Measurements from ENCODE around the gene RELB. TPM values are rescaled to one million over a fixed set of nuclear protein-coding genes. Genes with fewer than 3 reads are reported as not detected.

Gene RELB
- total and polyA plus RNA-seq, 10 of the 15 experiments (the other 5 are each of a cell fraction or from before 2014, with no cell fraction given): 0.66 to 43.8 (median 12.8) TPM

- H3K9ac ChIP-seq (ENCODE audit: control insufficient read depth, insufficient read depth, low read length): no peak overlapping the region; the same call in 1 of the 2 replicates
- CTCF ChIA-PET: interaction anchor here (0.7 to 1.0 kb wide), 3 partner anchors 38 to 48 kb away, joined by 3 to 4 read pairs (median 3); partner anchors contain the start of gene CLASRP
- no peak for ATAC-seq
- 66% methylated on average over 11 of the region's 11 CpGs for WGBS (ENCODE audit: insufficient coverage, insufficient replicate concordance, low lambda C conversion rate, missing lambda C conversion rate)
- intact Hi-C loops (cut with micrococcal nuclease; ENCODE audit: unreplicated experiment): no loop called here
- no peak overlapping the region for H2AFZ ChIP-seq (ENCODE audit: control insufficient read depth, low read depth, low read length)
- no peak overlapping the region for H3K4me3 ChIP-seq
- TF ChIP-seq YBX1 (IDR thresholded peaks at IDR 0.05): no peak
- TF ChIP-seq POLR2AphosphoS5 (IDR thresholded peaks at IDR 0.05; ENCODE audit: low read length): peak; percentile 22; the same call in 1 of the 2 replicates
- H3K4me1 ChIP-seq (ENCODE audit: control insufficient read depth, insufficient read depth, low read length): no peaks in the 10 kb centered on the region
- FAIRE-seq: no peak
- no peaks in the 10 kb centered on the region for H3K27me3 ChIP-seq (replicated peaks in 1 of 2; ENCODE audit: control insufficient read depth in 2 of 2, insufficient read depth in 2 of 2, low read length in 1 of 2)
- BruUV-seq (replicated peaks): no TSS peak
- peaks cover 8 to 15% of the 10 kb centered on the region in 2 experiments for H3K36me3 ChIP-seq (ENCODE audit: control insufficient read depth in 2 of 2, insufficient read depth in 2 of 2, low read length in 1 of 2)
- RAD21 ChIA-PET (ENCODE audit: unreplicated experiment): no interaction called here
- POLR2A ChIA-PET: no interaction called here
- in situ Hi-C loops (cut with MboI): no loop called here
- H3K79me2 ChIP-seq (ENCODE audit: control insufficient read depth, insufficient read depth, low read length): peaks cover 10% of the 10 kb centered on the region
- H3K9me3 ChIP-seq (replicated peaks; ENCODE audit: control insufficient read depth, insufficient read depth, low read length): peaks cover 2% of the 10 kb centered on the region; the same call in 2 of the 3 replicates
- H3K4me2 ChIP-seq (ENCODE audit: control insufficient read depth, insufficient read depth): peak overlapping the region; percentile 19; the same call in 1 of the 2 replicates
- no peak for DNase-seq (ENCODE audit: low read depth, low spot score)
- no peaks in the 10 kb centered on the region for H4K20me1 ChIP-seq (ENCODE audit: control insufficient read depth, insufficient read depth)
- SMC1A ChIA-PET (ENCODE audit: uncharacterized antibody, unreplicated experiment): no interaction called here
- H3K27ac ChIP-seq (ENCODE audit: control insufficient read depth, insufficient read depth): no peak overlapping the region
Observed at GRCh38 chr19:45087531-45087930, 86.3 kb downstream of the RELB start.

Small RNA genes lying within 50 kb of the gene (small RNA-seq; reads per million reads assigned to genes)
- not detected for gene RNU6-611P

Other genes starting within 250 kb of the RELB start
Only the 7 nearest of the 18 such genes appear.
- 0.73 and 1.3 TPM in 2 replicates for gene APOC1, start 86.9 kb upstream of the RELB start, total RNA-seq (2014; rRNA removed)
- 0.76 and 2.4 TPM in 2 replicates for gene APOC1, start 86.9 kb upstream of the RELB start, total RNA-seq (2014; rRNA removed; fragmentation: Illumina TruSeq; extraction: Trizol)
- 2.7 and 3.8 TPM in 2 replicates for gene APOC1, start 86.9 kb upstream of the RELB start, total RNA-seq (2021)
- gene APOC1, start 86.9 kb upstream of the RELB start, polyA plus RNA-seq (2011; rRNA removed): 1.0 and 1.7 TPM in 2 replicates
- gene APOC1, start 86.9 kb upstream of the RELB start, polyA plus RNA-seq (2014; fragmentation: Illumina TruSeq; extraction: Trizol): 3.8 TPM in 1 of 2 replicates, not detected in the other
- 1 to 10 TPM; 2.4 to 4.0 TPM for gene APOC1, start 86.9 kb upstream of the RELB start, polyA plus RNA-seq (2014; fragmentation: Nextera tagmentation; extraction: Ambion mirVana)
- 0.47 and 0.83 TPM in 2 replicates for gene APOC1, start 86.9 kb upstream of the RELB start, polyA plus RNA-seq (2014; rRNA removed)
- gene APOC1, start 86.9 kb upstream of the RELB start, polyA plus RNA-seq (2016; fragmentation: Nextera tagmentation; extraction: Ambion mirVana): 1 to 10 TPM; 2.8 to 3.9 TPM
- gene APOC4, start 59.2 kb upstream of the RELB start, total RNA-seq (2014; rRNA removed): not detected in 2 replicates
- gene APOC4, start 59.2 kb upstream of the RELB start, total RNA-seq (2014; rRNA removed; fragmentation: Illumina TruSeq; extraction: Trizol): not detected in 2 replicates
- not detected in 2 replicates for gene APOC4, start 59.2 kb upstream of the RELB start, total RNA-seq (2021)
- gene APOC4, start 59.2 kb upstream of the RELB start, polyA plus RNA-seq (2011; rRNA removed): not detected in 2 replicates
- 1.4 TPM in 1 of 2 replicates, not detected in the other for gene APOC4, start 59.2 kb upstream of the RELB start, polyA plus RNA-seq (2014; fragmentation: Illumina TruSeq; extraction: Trizol)
- not detected for gene APOC4, start 59.2 kb upstream of the RELB start, polyA plus RNA-seq (2014; fragmentation: Nextera tagmentation; extraction: Ambion mirVana)
- not detected in 2 replicates for gene APOC4, start 59.2 kb upstream of the RELB start, polyA plus RNA-seq (2014; rRNA removed)
- gene APOC4, start 59.2 kb upstream of the RELB start, polyA plus RNA-seq (2016; fragmentation: Nextera tagmentation; extraction: Ambion mirVana): not detected
- gene APOC2, start 55.4 kb upstream of the RELB start, total RNA-seq (2014; rRNA removed): not detected in 2 replicates
- not detected in 2 replicates for gene APOC2, start 55.4 kb upstream of the RELB start, total RNA-seq (2014; rRNA removed; fragmentation: Illumina TruSeq; extraction: Trizol)
- not detected in 2 replicates for gene APOC2, start 55.4 kb upstream of the RELB start, total RNA-seq (2021)
- 0.52 and 0.72 TPM in 2 replicates for gene APOC2, start 55.4 kb upstream of the RELB start, polyA plus RNA-seq (2011; rRNA removed)
- gene APOC2, start 55.4 kb upstream of the RELB start, polyA plus RNA-seq (2014; fragmentation: Illumina TruSeq; extraction: Trizol): not detected in 2 replicates
- gene APOC2, start 55.4 kb upstream of the RELB start, polyA plus RNA-seq (2014; fragmentation: Nextera tagmentation; extraction: Ambion mirVana): not detected
- not detected in 2 replicates for gene APOC2, start 55.4 kb upstream of the RELB start, polyA plus RNA-seq (2014; rRNA removed)
- gene APOC2, start 55.4 kb upstream of the RELB start, polyA plus RNA-seq (2016; fragmentation: Nextera tagmentation; extraction: Ambion mirVana): not detected
- 22.5 and 34.3 TPM in 2 replicates for gene CLPTM1, start 46.1 kb upstream of the RELB start, total RNA-seq (2014; rRNA removed)
- 10.5 and 14.4 TPM in 2 replicates for gene CLPTM1, start 46.1 kb upstream of the RELB start, total RNA-seq (2014; rRNA removed; fragmentation: Illumina TruSeq; extraction: Trizol)
- 70.6 and 72.6 TPM in 2 replicates for gene CLPTM1, start 46.1 kb upstream of the RELB start, total RNA-seq (2021)
- 13.3 and 33.1 TPM in 2 replicates for gene CLPTM1, start 46.1 kb upstream of the RELB start, polyA plus RNA-seq (2011; rRNA removed)
- 28.5 and 51.2 TPM in 2 replicates for gene CLPTM1, start 46.1 kb upstream of the RELB start, polyA plus RNA-seq (2014; fragmentation: Illumina TruSeq; extraction: Trizol)
- gene CLPTM1, start 46.1 kb upstream of the RELB start, polyA plus RNA-seq (2014; fragmentation: Nextera tagmentation; extraction: Ambion mirVana): 1 to 10 TPM in 1 of 2 experiments, under 1 TPM in 1; 0.42 to 2.3 TPM
- gene CLPTM1, start 46.1 kb upstream of the RELB start, polyA plus RNA-seq (2014; rRNA removed): 36.2 and 43.4 TPM in 2 replicates
- gene CLPTM1, start 46.1 kb upstream of the RELB start, polyA plus RNA-seq (2016; fragmentation: Nextera tagmentation; extraction: Ambion mirVana): 10 to 100 TPM; 56.6 to 60.9 TPM
- gene CLASRP, start 37.6 kb downstream of the RELB start, total RNA-seq (2014; rRNA removed): 28.5 and 28.9 TPM in 2 replicates
- 31.9 and 33.6 TPM in 2 replicates for gene CLASRP, start 37.6 kb downstream of the RELB start, total RNA-seq (2014; rRNA removed; fragmentation: Illumina TruSeq; extraction: Trizol)
- gene CLASRP, start 37.6 kb downstream of the RELB start, total RNA-seq (2021): 66.7 and 75.8 TPM in 2 replicates
- gene CLASRP, start 37.6 kb downstream of the RELB start, polyA plus RNA-seq (2011; rRNA removed): 24.6 and 40.4 TPM in 2 replicates
- gene CLASRP, start 37.6 kb downstream of the RELB start, polyA plus RNA-seq (2014; fragmentation: Illumina TruSeq; extraction: Trizol): 20.2 and 37.2 TPM in 2 replicates
- gene CLASRP, start 37.6 kb downstream of the RELB start, polyA plus RNA-seq (2014; fragmentation: Nextera tagmentation; extraction: Ambion mirVana): 1 to 10 TPM in 1 of 2 experiments, under 1 TPM in 1; 0.68 to 2.3 TPM
- 62.5 and 80.2 TPM in 2 replicates for gene CLASRP, start 37.6 kb downstream of the RELB start, polyA plus RNA-seq (2014; rRNA removed)
- 10 to 100 TPM; 18.5 to 23.6 TPM for gene CLASRP, start 37.6 kb downstream of the RELB start, polyA plus RNA-seq (2016; fragmentation: Nextera tagmentation; extraction: Ambion mirVana)
- 2.0 and 3.5 TPM in 2 replicates for gene ZNF296, start 75.0 kb downstream of the RELB start, total RNA-seq (2014; rRNA removed)
- gene ZNF296, start 75.0 kb downstream of the RELB start, total RNA-seq (2014; rRNA removed; fragmentation: Illumina TruSeq; extraction: Trizol): 0.83 and 0.98 TPM in 2 replicates
- 21.3 and 23.5 TPM in 2 replicates for gene ZNF296, start 75.0 kb downstream of the RELB start, total RNA-seq (2021)
- 0.24 and 0.92 TPM in 2 replicates for gene ZNF296, start 75.0 kb downstream of the RELB start, polyA plus RNA-seq (2011; rRNA removed)
- 0.53 TPM in 1 of 2 replicates, not detected in the other for gene ZNF296, start 75.0 kb downstream of the RELB start, polyA plus RNA-seq (2014; fragmentation: Illumina TruSeq; extraction: Trizol)
- under 1 TPM in 1 of 2 experiments, not detected in 1; 0.44 TPM for gene ZNF296, start 75.0 kb downstream of the RELB start, polyA plus RNA-seq (2014; fragmentation: Nextera tagmentation; extraction: Ambion mirVana)
- 7.5 and 11.8 TPM in 2 replicates for gene ZNF296, start 75.0 kb downstream of the RELB start, polyA plus RNA-seq (2014; rRNA removed)
- gene ZNF296, start 75.0 kb downstream of the RELB start, polyA plus RNA-seq (2016; fragmentation: Nextera tagmentation; extraction: Ambion mirVana): 10 to 100 TPM; 21.9 to 23.6 TPM
- 36.9 and 44.8 TPM in 2 replicates for gene GEMIN7, start 77.8 kb downstream of the RELB start, total RNA-seq (2014; rRNA removed)
- 25.2 and 26.5 TPM in 2 replicates for gene GEMIN7, start 77.8 kb downstream of the RELB start, total RNA-seq (2014; rRNA removed; fragmentation: Illumina TruSeq; extraction: Trizol)
- gene GEMIN7, start 77.8 kb downstream of the RELB start, total RNA-seq (2021): 42.4 and 45.0 TPM in 2 replicates
- gene GEMIN7, start 77.8 kb downstream of the RELB start, polyA plus RNA-seq (2011; rRNA removed): 27.5 and 43.3 TPM in 2 replicates
- 11.7 and 21.1 TPM in 2 replicates for gene GEMIN7, start 77.8 kb downstream of the RELB start, polyA plus RNA-seq (2014; fragmentation: Illumina TruSeq; extraction: Trizol)
- 10 to 100 TPM; 51.6 to 55.3 TPM for gene GEMIN7, start 77.8 kb downstream of the RELB start, polyA plus RNA-seq (2014; fragmentation: Nextera tagmentation; extraction: Ambion mirVana)
- gene GEMIN7, start 77.8 kb downstream of the RELB start, polyA plus RNA-seq (2014; rRNA removed): 43.9 and 48.5 TPM in 2 replicates
- gene GEMIN7, start 77.8 kb downstream of the RELB start, polyA plus RNA-seq (2016; fragmentation: Nextera tagmentation; extraction: Ambion mirVana): 10 to 100 TPM; 75.5 to 76.7 TPM